Stimulated activated memory B cell treated with anti-CD40 and anti-IgM and Interleukin-4, amounts not matched to agents 10 μg/mL and 1 μg/mL and 100 μg/mL, for 72 hours (primary cell): ENCODE data around the gene SPOCK3.

Source experiments
- ATAC-seq: fragments of 150-1000 bp; cut with Tn5 transposase; 2 replicates; pipeline ENCODE4 v1.10.0; 2021
- H3K27ac Mint-ChIP-seq: one replicate; pipeline ENCODE4 v1.8.0; 2022; ENCODE audit warnings: mild to moderate bottlenecking, mixed read lengths
- H3K27me3 Mint-ChIP-seq: one replicate; pipeline ENCODE4 v1.8.0; 2022; ENCODE audit warnings: mixed read lengths
- H3K36me3 Mint-ChIP-seq: one replicate; pipeline ENCODE4 v1.8.0; 2022; ENCODE audit warnings: mixed read lengths
- H3K4me1 Mint-ChIP-seq: one replicate; pipeline ENCODE4 v1.8.0; 2022; ENCODE audit warnings: mixed read lengths
- H3K4me3 Mint-ChIP-seq: one replicate; pipeline ENCODE4 v1.8.0; 2022; ENCODE audit warnings: mild to moderate bottlenecking, moderate library complexity, mixed read lengths
- H3K9me3 Mint-ChIP-seq: one replicate; pipeline ENCODE4 v1.8.0; 2022; ENCODE audit warnings: mixed read lengths

The SPOCK3 gene

DNA sequence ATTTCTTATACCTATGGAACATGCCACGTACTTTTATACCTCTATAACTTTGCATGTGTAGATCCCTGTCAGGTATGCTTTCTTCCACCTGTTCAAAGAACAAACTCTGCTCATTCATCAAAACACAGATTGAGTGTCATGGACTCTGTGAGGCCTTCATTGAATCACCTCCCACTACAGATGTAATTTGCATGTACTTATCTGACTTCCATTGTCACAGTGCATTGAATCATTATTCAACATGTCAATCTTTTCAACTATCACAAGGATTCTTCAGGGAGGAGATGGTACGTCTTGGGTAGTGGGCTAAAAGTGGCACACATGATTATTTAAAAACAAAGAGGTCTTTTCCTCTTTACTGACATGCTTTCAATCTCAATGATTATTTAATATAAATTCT is 24.1 kb downstream of the SPOCK3 start:
- Mint-ChIP-seq H3K4me3 (no peak overlapping the region), H3K9me3 (no peaks in the 10 kb centered on the region), H3K27me3 (no peaks in the 10 kb centered on the region), H3K27ac (no peak overlapping the region), H3K4me1 (no peaks in the 10 kb centered on the region), H3K36me3 (no peaks in the 10 kb centered on the region)
- no peak for ATAC-seq

DNA sequence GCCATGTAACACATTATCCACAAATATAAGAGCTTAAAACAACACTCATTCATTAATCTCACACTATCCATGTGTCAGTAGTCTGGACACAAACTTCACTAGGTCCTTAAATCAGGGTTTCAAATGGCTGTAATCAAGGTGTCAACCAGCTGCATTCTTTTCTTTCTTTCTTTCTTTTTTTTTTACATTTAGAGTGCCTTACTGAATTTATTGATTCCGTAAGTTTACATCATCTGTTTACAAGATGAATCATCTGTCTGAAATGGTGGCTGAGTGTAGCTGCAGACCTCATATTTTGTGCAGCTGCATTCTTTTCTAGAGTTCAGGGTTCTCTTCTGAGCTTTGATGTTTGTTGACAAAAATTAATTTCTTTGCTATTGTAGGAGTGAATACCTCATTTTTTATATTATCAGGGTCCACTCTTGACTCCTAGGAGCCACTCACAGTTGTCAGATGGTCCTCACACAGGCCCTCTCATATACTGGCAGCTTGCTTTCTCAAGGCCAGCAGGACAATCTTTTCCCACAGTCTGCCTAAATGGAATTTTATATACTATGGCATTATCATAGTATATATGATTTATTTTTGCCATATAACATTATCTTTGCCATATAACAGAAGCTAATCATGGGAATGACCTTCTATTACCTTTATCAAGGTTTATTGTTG is 37.8 kb downstream of the SPOCK3 start:
- ATAC-seq: no peak
- Mint-ChIP-seq H3K9me3 (peaks cover 11% of the 10 kb centered on the region), H3K27me3 (no peaks in the 10 kb centered on the region), H3K36me3 (no peaks in the 10 kb centered on the region), H3K4me1 (no peaks in the 10 kb centered on the region), H3K27ac (no peak overlapping the region), H3K4me3 (no peak overlapping the region)

GRCh38 chr4:167190379-167190778 is 43.9 kb downstream of the SPOCK3 start:
- no peaks in the 10 kb centered on the region for H3K27me3 Mint-ChIP-seq
- no peak overlapping the region for H3K4me3 Mint-ChIP-seq
- no peaks in the 10 kb centered on the region for H3K36me3 Mint-ChIP-seq
- H3K27ac Mint-ChIP-seq: no peak overlapping the region
- ATAC-seq: no peak
- peaks cover 11% of the 10 kb centered on the region for H3K9me3 Mint-ChIP-seq
- no peaks in the 10 kb centered on the region for H3K4me1 Mint-ChIP-seq

- H3K4me3 Mint-ChIP-seq: no peak overlapping the region
- H3K27me3 Mint-ChIP-seq: no peaks in the 10 kb centered on the region
- ATAC-seq: no peak
- H3K27ac Mint-ChIP-seq: no peak overlapping the region
- no peaks in the 10 kb centered on the region for H3K36me3 Mint-ChIP-seq
- no peaks in the 10 kb centered on the region for H3K4me1 Mint-ChIP-seq
- no peaks in the 10 kb centered on the region for H3K9me3 Mint-ChIP-seq
Observed at GRCh38 chr4:167185465-167185864, 48.8 kb downstream of the SPOCK3 start.

DNA sequence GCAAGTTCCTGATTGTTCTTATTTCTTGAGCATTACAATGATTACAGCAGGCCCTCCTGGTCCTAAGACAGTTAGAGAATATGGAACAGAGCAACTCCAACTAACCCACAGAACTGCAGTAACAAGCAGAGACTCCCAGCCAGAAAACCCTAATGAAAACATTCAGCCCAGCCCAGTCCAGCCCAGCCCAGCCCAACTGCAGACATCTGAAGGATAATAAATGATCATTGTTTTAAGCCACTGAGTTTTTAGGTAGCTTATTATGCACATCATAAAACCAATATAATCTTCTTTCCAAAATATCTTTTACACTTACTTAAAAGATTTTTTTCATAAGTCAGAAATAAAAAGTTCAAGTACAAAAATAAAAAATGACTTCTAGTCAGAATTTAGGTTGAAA is 51.3 kb downstream of the SPOCK3 start:
- H3K27ac Mint-ChIP-seq: no peak overlapping the region

GRCh38 chr4:167177925-167178324 is 56.4 kb downstream of the SPOCK3 start:
- Mint-ChIP-seq H3K27me3 (no peaks in the 10 kb centered on the region), H3K27ac (no peak overlapping the region), H3K4me1 (no peaks in the 10 kb centered on the region), H3K4me3 (no peak overlapping the region), H3K9me3 (no peaks in the 10 kb centered on the region), H3K36me3 (no peaks in the 10 kb centered on the region)
- no peak for ATAC-seq

More for the DNA sequence above, 51.3 kb downstream of the SPOCK3 start:
- no peak for ATAC-seq
- no peaks in the 10 kb centered on the region for H3K27me3 Mint-ChIP-seq
- no peaks in the 10 kb centered on the region for H3K4me1 Mint-ChIP-seq
- no peak overlapping the region for H3K4me3 Mint-ChIP-seq
- H3K9me3 Mint-ChIP-seq: no peaks in the 10 kb centered on the region
- no peaks in the 10 kb centered on the region for H3K36me3 Mint-ChIP-seq

- Mint-ChIP-seq H3K27me3 (no peaks in the 10 kb centered on the region), H3K4me3 (no peak overlapping the region), H3K4me1 (no peaks in the 10 kb centered on the region), H3K9me3 (no peaks in the 10 kb centered on the region), H3K27ac (no peak overlapping the region), H3K36me3 (no peaks in the 10 kb centered on the region)
- ATAC-seq: no peak
Observed at GRCh38 chr4:167176723-167177367, 57.4 kb downstream of the SPOCK3 start.

GRCh38 chr4:167171928-167172327 is 62.4 kb downstream of the SPOCK3 start:
- Mint-ChIP-seq H3K4me1 (no peaks in the 10 kb centered on the region), H3K36me3 (no peaks in the 10 kb centered on the region), H3K4me3 (no peak overlapping the region), H3K27me3 (no peaks in the 10 kb centered on the region), H3K27ac (no peak overlapping the region), H3K9me3 (no peaks in the 10 kb centered on the region)
- ATAC-seq: no peak

- Mint-ChIP-seq H3K4me3 (no peak overlapping the region), H3K36me3 (no peaks in the 10 kb centered on the region), H3K27ac (no peak overlapping the region), H3K27me3 (no peaks in the 10 kb centered on the region), H3K9me3 (no peaks in the 10 kb centered on the region), H3K4me1 (no peaks in the 10 kb centered on the region)
- ATAC-seq: no peak
Observed at GRCh38 chr4:167168611-167169010, 65.7 kb downstream of the SPOCK3 start.

GRCh38 chr4:167150587-167150986 is 83.7 kb downstream of the SPOCK3 start:
- Mint-ChIP-seq H3K27me3 (no peaks in the 10 kb centered on the region), H3K4me3 (no peak overlapping the region), H3K9me3 (peaks cover 7% of the 10 kb centered on the region), H3K4me1 (no peaks in the 10 kb centered on the region), H3K27ac (no peak overlapping the region), H3K36me3 (no peaks in the 10 kb centered on the region)
- ATAC-seq: no peak

- Mint-ChIP-seq H3K9me3 (peaks cover 7% of the 10 kb centered on the region), H3K4me1 (no peaks in the 10 kb centered on the region), H3K4me3 (no peak overlapping the region), H3K27me3 (no peaks in the 10 kb centered on the region), H3K36me3 (no peaks in the 10 kb centered on the region), H3K27ac (no peak overlapping the region)
- ATAC-seq: no peak
Observed at GRCh38 chr4:167144605-167145004, 89.7 kb downstream of the SPOCK3 start.

GRCh38 chr4:167143018-167143417 is 91.3 kb downstream of the SPOCK3 start:
- Mint-ChIP-seq H3K36me3 (no peaks in the 10 kb centered on the region), H3K27ac (no peak overlapping the region), H3K9me3 (peaks cover 7% of the 10 kb centered on the region), H3K4me1 (no peaks in the 10 kb centered on the region), H3K27me3 (no peaks in the 10 kb centered on the region), H3K4me3 (no peak overlapping the region)
- no peak for ATAC-seq

DNA sequence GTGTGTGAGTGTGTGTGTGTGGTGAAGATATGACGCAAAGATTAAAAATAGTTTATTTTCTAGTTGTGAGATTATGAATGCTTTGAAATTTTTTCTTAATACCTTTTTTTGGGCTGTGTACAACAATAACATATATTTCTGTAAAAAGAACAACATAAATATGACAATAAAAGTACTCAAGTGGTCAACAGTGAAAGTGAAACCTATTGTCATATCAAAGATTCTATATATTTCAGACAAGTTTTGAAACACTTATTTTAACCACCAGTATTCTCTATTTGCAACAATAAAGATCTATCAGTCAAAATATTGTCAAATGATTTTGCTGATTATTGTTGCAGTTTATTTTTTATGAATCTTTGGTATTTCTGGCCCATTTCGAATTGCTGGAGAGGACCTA is 98.0 kb downstream of the SPOCK3 start:
- Mint-ChIP-seq H3K4me1 (no peaks in the 10 kb centered on the region), H3K36me3 (no peaks in the 10 kb centered on the region), H3K27ac (no peak overlapping the region), H3K9me3 (no peaks in the 10 kb centered on the region), H3K27me3 (no peaks in the 10 kb centered on the region), H3K4me3 (no peak overlapping the region)
- no peak for ATAC-seq

DNA sequence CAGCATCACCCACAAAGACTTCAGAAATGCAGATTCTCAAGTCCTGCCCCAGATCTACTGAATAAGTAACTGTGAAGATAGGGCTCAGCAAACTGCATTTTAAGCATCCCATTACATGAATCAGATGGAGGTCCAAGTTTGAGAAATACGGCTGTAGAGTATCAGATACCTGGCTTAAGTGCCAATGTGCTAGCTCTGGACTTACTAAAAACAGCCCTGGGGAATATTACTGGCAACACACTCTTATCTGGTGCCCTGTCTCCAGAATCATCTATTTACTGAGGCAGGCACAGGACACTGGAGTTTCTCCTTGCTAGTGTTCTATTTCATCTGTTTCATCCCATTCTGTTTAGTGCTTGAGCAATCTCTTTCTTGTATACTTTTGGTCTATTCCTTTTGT is 105.1 kb downstream of the SPOCK3 start:
- ATAC-seq: no peak

DNA sequence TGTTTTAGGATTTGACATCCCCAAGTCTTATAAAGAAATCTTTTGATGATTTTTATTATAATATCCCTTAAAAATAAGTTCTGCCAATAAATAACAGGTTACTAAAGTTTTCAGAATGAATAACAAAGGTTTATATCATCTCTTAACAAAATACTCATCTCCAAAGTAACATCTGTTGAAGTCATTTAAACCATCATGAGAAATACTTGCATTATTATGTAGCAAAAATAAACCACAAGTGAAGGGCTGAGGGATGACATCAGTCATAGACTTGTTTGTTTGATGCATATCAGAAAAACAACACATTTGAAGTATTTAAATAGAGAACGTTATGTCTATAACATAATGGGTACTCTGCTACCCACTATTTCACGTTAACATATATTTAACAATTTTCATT is 114.9 kb downstream of the SPOCK3 start:
- no peaks in the 10 kb centered on the region for H3K4me1 Mint-ChIP-seq
- no peaks in the 10 kb centered on the region for H3K27me3 Mint-ChIP-seq
- H3K9me3 Mint-ChIP-seq: peaks cover 4% of the 10 kb centered on the region
- no peak for ATAC-seq
- no peak overlapping the region for H3K4me3 Mint-ChIP-seq
- H3K36me3 Mint-ChIP-seq: no peaks in the 10 kb centered on the region
- H3K27ac Mint-ChIP-seq: no peak overlapping the region

More for the DNA sequence above, 105.1 kb downstream of the SPOCK3 start:
- Mint-ChIP-seq H3K27me3 (no peaks in the 10 kb centered on the region), H3K4me1 (no peaks in the 10 kb centered on the region), H3K36me3 (no peaks in the 10 kb centered on the region), H3K4me3 (no peak overlapping the region), H3K9me3 (peaks cover 5% of the 10 kb centered on the region), H3K27ac (no peak overlapping the region)

DNA sequence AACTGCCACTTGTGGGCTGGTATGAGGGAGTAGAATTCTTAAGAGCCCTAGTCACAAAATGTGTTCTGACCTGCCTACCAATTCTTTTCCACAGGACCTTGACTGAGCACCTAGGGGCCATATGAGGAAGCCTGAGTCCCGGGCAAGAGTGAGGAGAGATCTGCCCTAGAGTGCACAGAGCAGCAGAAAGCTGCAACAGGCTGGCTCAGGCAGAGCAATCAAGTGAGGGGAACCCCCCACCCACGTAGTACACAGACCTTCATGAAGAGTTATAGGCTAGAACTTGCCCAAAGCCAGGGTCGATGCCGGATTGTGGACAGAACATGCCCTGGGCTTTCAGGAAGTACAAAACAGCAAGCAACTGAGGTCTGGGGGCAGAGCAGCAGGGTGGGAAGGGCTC is 117.0 kb downstream of the SPOCK3 start:
- no peaks in the 10 kb centered on the region for H3K4me1 Mint-ChIP-seq
- no peaks in the 10 kb centered on the region for H3K36me3 Mint-ChIP-seq
- no peak overlapping the region for H3K4me3 Mint-ChIP-seq
- ATAC-seq: no peak
- no peaks in the 10 kb centered on the region for H3K9me3 Mint-ChIP-seq
- H3K27me3 Mint-ChIP-seq: no peaks in the 10 kb centered on the region
- no peak overlapping the region for H3K27ac Mint-ChIP-seq
